Mammary epithelial cell (primary cell): Measurements from ENCODE around the gene NPAS1.

Experiments used
- CTCF ChIP-seq, 2 donors: IDR thresholded peaks in 1 of 2; conservative IDR thresholded peaks in 1 of 2; 2 replicates each; pipeline ENCODE4 v1.5.1; 2011 to 2012; ENCODE audit warnings: inconsistent platforms in 2 of 2, low read length in 2 of 2, mild to moderate bottlenecking in 2 of 2, control low read depth in 1 of 2, low read depth in 1 of 2; ENCODE audit not compliant: insufficient read depth in 1 of 2; ENCODE audit errors: extremely low read depth in 1 of 2
- EZH2 ChIP-seq: IDR thresholded peaks from 2 replicates; pipeline ENCODE4 v1.6.1; 2012; ENCODE audit warnings: low read length, inconsistent platforms, borderline replicate concordance

- TF ChIP-seq CTCF (conservative IDR thresholded peaks at IDR 0.05 in 1 of 2, IDR thresholded peaks at IDR 0.05 in 1 of 2; ENCODE audit: extremely low read depth in 1 of 2, insufficient read depth in 1 of 2, low read depth in 1 of 2, low read length in 2 of 2) (no peak), EZH2 (no peak)
Measured at GRCh38 chr19:47040869-47041268, 21.2 kb downstream of the NPAS1 start.
